A549 (cell line): Measurements from ENCODE around the gene RBM15. TPM values are rescaled to one million over a fixed set of nuclear protein-coding genes. Genes with fewer than 3 reads are reported as not detected.

Experiments
- ATAC-seq, 2 experiments: fragments of 200-7000 bp in 1 of 2; fragments of >200 bp in 1 of 2; cut with Nextera tagmentation in 1 of 2; cut with Tn5 transposase in 1 of 2; 3 replicates each; pipeline versions ENCODE4 v1.8.0 to v1.9.1; 2018 to 2020; ENCODE audit warnings: mild to moderate bottlenecking in 1 of 2, moderate library complexity in 1 of 2
- CTCF ChIA-PET: fragments of 300-600 bp; sonication (Branson Sonifier 250); formaldehyde crosslinking; extraction: SDS; loops from one replicate; lab custom pipeline; 2021; ENCODE audit warnings: antibody characterized with exemption, inconsistent platforms; lab: Yijun Ruan, JAX
- POLR2A ChIA-PET: fragments of 350-600 bp; formaldehyde crosslinking; extraction: SDS; loops from one replicate; lab custom pipeline; 2021; ENCODE audit warnings: antibody characterized with exemption, inconsistent platforms; lab: Yijun Ruan, JAX
- DNase-seq, 2 experiments: peaks; one replicate each; pipeline versions ENCODE4 v3.0.0 to v3.0.0-alpha.2; 2011 to 2016; ENCODE audit warnings: low read depth in 1 of 2, low spot score in 1 of 2
- FAIRE-seq: peaks from 2 replicates; lab custom pipeline; 2011; peaks lifted over from hg19 to GRCh38; lab: Jason Lieb, UNC
- H3K27ac ChIP-seq, 2 experiments: fragments of >200 bp; sonication (Bioruptor Twin); formaldehyde crosslinking; 3 replicates each; pipeline ENCODE4 v1.5.1; 2016 to 2017
- H3K4me1 ChIP-seq: fragments of >200 bp; sonication (Bioruptor Twin); formaldehyde crosslinking; 3 replicates; pipeline ENCODE4 v1.6.1; 2016
- H3K4me2 ChIP-seq: fragments of >200 bp; sonication (Bioruptor Twin); formaldehyde crosslinking; 3 replicates; pipeline ENCODE4 v1.6.1; 2016
- H3K4me3 ChIP-seq: fragments of >200 bp; sonication (Bioruptor Twin); formaldehyde crosslinking; 3 replicates; pipeline ENCODE4 v1.5.1; 2016
- H3K9me3 ChIP-seq: fragments of >200 bp; sonication (Bioruptor Twin); formaldehyde crosslinking; 3 replicates; pipeline ENCODE4 v1.6.1; 2016
- BCL3 ChIP-seq: fragments of >200 bp; sonication (Bioruptor Twin); formaldehyde crosslinking; IDR thresholded peaks from 3 replicates; pipeline ENCODE4 v1.6.1; 2016
- EHF ChIP-seq: fragments of 250-450 bp; sonication (Bioruptor Pico); IDR thresholded peaks from 2 replicates; pipeline ENCODE4 v1.5.0; 2020; ENCODE audit warnings: mild to moderate bottlenecking
- EHMT2 ChIP-seq: fragments of 200-600 bp; sonication (generic); IDR thresholded peaks from 2 replicates; pipeline ENCODE4 v1.6.1; 2016; ENCODE audit warnings: antibody characterized with exemption, low read depth, mild to moderate bottlenecking, moderate library complexity
- EP300 ChIP-seq, 2 experiments: fragments of >200 bp; sonication (Bioruptor Twin); formaldehyde crosslinking; IDR thresholded peaks; 2 replicates in 1 of 2; 3 replicates in 1 of 2; pipeline ENCODE4 v1.6.1; 2016 to 2017
- FOXS1 ChIP-seq: fragments of 250-450 bp; sonication (Bioruptor Pico); IDR thresholded peaks from 2 replicates; pipeline ENCODE4 v1.5.0; 2020; ENCODE audit warnings: mild to moderate bottlenecking, moderate library complexity
- HMGXB4 ChIP-seq: fragments of 250-450 bp; sonication (Bioruptor Pico); IDR thresholded peaks from 2 replicates; pipeline ENCODE4 v1.5.0; 2021; ENCODE audit warnings: mild to moderate bottlenecking, moderate library complexity, borderline replicate concordance
- HOXA7 ChIP-seq: fragments of 250-450 bp; sonication (Bioruptor Pico); IDR thresholded peaks from 2 replicates; pipeline ENCODE4 v1.5.0; 2020; ENCODE audit warnings: mild to moderate bottlenecking, moderate library complexity
- HOXB5 ChIP-seq: fragments of 250-450 bp; sonication (Bioruptor Pico); IDR thresholded peaks from 2 replicates; pipeline ENCODE4 v1.5.0; 2020; ENCODE audit warnings: mild to moderate bottlenecking, moderate library complexity
- JUN ChIP-seq, 2 experiments: fragments of >200 bp; sonication (Bioruptor Twin); formaldehyde crosslinking; IDR thresholded peaks; 2 replicates in 1 of 2; 3 replicates in 1 of 2; pipeline ENCODE4 v1.6.1; 2016 to 2017
- JUNB ChIP-seq: fragments of >200 bp; sonication (Bioruptor Twin); formaldehyde crosslinking; IDR thresholded peaks from 2 replicates; pipeline ENCODE4 v1.6.1; 2016
- KDM1A ChIP-seq: fragments of 200-600 bp; sonication (generic); IDR thresholded peaks from 2 replicates; pipeline ENCODE4 v1.6.1; 2016; ENCODE audit warnings: low read depth, mild to moderate bottlenecking
- MAFK ChIP-seq: fragments of 450-650 bp; IDR thresholded peaks from 2 replicates; pipeline ENCODE4 v1.6.1; 2014; ENCODE audit not compliant: partially characterized antibody
- MAX ChIP-seq: IDR thresholded peaks from 2 replicates; pipeline ENCODE4 v1.6.1; 2012
- MYC ChIP-seq: IDR thresholded peaks from 2 replicates; pipeline ENCODE4 v1.6.1; 2012; ENCODE audit warnings: mild to moderate bottlenecking, inconsistent platforms, low read length, improper control_type of control experiment, borderline replicate concordance
- NFE2L2 ChIP-seq: fragments of 150-350 bp; conservative IDR thresholded peaks from 2 replicates; pipeline ENCODE4 v1.6.1; 2014; ENCODE audit warnings: low read length
- PHF8 ChIP-seq: fragments of 200-600 bp; sonication (generic); IDR thresholded peaks from 2 replicates; pipeline ENCODE4 v1.6.1; 2016; ENCODE audit warnings: low read depth, mild to moderate bottlenecking, antibody characterized with exemption, moderate library complexity, borderline replicate concordance
- RAD21 ChIP-seq, 2 experiments: fragments of >200 bp in 1 of 2; sonication (Bioruptor Twin) in 1 of 2; formaldehyde crosslinking in 1 of 2; IDR thresholded peaks in 1 of 2; conservative IDR thresholded peaks in 1 of 2; 2 replicates in 1 of 2; 3 replicates in 1 of 2; pipeline ENCODE4 v1.6.1; 2012 to 2018; ENCODE audit warnings: inconsistent platforms in 1 of 2
- RCOR1 ChIP-seq: fragments of 150-350 bp; IDR thresholded peaks from 2 replicates; pipeline ENCODE4 v1.6.1; 2014; ENCODE audit warnings: antibody characterized with exemption, low read length, low read depth
- TFCP2L1 ChIP-seq: fragments of 250-450 bp; sonication (Bioruptor Pico); IDR thresholded peaks from 2 replicates; pipeline ENCODE4 v1.5.0; 2021; ENCODE audit warnings: mild to moderate bottlenecking
- TP53 ChIP-seq: fragments of 250-450 bp; sonication (Bioruptor Pico); IDR thresholded peaks from 2 replicates; pipeline ENCODE4 v1.5.0; 2021; ENCODE audit warnings: mild to moderate bottlenecking, moderate library complexity
- ZFP36 ChIP-seq: fragments of 450-650 bp; IDR thresholded peaks from 2 replicates; pipeline ENCODE4 v1.6.1; 2014; ENCODE audit warnings: borderline replicate concordance; ENCODE audit not compliant: partially characterized antibody
- ZNF302 ChIP-seq: fragments of 250-450 bp; sonication (Bioruptor Pico); IDR thresholded peaks from 2 replicates; pipeline ENCODE4 v1.9.0; 2021; ENCODE audit warnings: inconsistent platforms, mild to moderate bottlenecking, moderate library complexity
- ZSCAN20 ChIP-seq: fragments of 250-450 bp; sonication (Bioruptor Pico); IDR thresholded peaks from 2 replicates; pipeline ENCODE4 v1.8.0; 2022; ENCODE audit warnings: mild to moderate bottlenecking, moderate library complexity
- WGBS: methylation state at CpG from one replicate; pipeline ENCODE4 v1.1.6; 2017; ENCODE audit errors: missing lambda C conversion rate; 5-methylcytosine and 5-hydroxymethylcytosine counted together
- polyA plus RNA-seq, 4 experiments: library from polyadenylated mRNA; depleted of rRNA in 3 of 4; stranded (reverse); fragments of >200 nt; fragmentation: RNase III in 1 of 4; extraction: RNeasy Plus Mini Kit Qiagen cat#74134 plus additional on column Dnase treatment in 1 of 4; gene quantifications; 2 replicates in 3 of 4; 3 replicates in 1 of 4; pipeline ENCODE4 v1.2.3, GENCODE V29; 2011 to 2017

Gene RBM15
- polyA plus RNA-seq, 2 of the 4 experiments (the other 2 are of a cell fraction), result 8.7 to 14.0 TPM

- TF ChIP-seq MAFK (peak; percentile 79), EP300 (IDR thresholded peaks at IDR 0.05) (no peak), EHF (CRISPR knock-in tag) (no peak), FOXS1 (CRISPR knock-in tag) (no peak), PHF8 (no peak), MAX (no peak), ZSCAN20 (CRISPR knock-in tag) (no peak), BCL3 (no peak)
- no peak for DNase-seq
- ChIA-PET POLR2A (no interaction called here), CTCF (interaction anchor here (0.7 to 1.3 kb wide), 4 partner anchors 16 to 299 kb away, joined by 3 to 5 read pairs (median 4); no protein-coding TSS in a partner anchor)
- FAIRE-seq, result no peak
- no peak for ATAC-seq
- H3K4me3 ChIP-seq, result no peak overlapping the region
- peaks cover 63% of the 10 kb centered on the region for H3K4me1 ChIP-seq
- H3K27ac ChIP-seq, result no peak overlapping the region; a peak in 1 of 6 replicates
- no peaks in the 10 kb centered on the region for H3K9me3 ChIP-seq
- peak overlapping the region; percentile 90 for H3K4me2 ChIP-seq
- 100% methylated on average over 1 of the region's 1 CpG for WGBS
Measured at GRCh38 chr1:110387048-110387754, 48.0 kb downstream of the RBM15 start.

- WGBS, result 7% methylated on average over 6 of the region's 6 CpGs
- Histone ChIP-seq H3K9me3 (no peaks in the 10 kb centered on the region), H3K4me1 (peaks cover 68% of the 10 kb centered on the region), H3K27ac (peak overlapping the region; percentile 91 to 92), H3K4me3 (peak overlapping the region; percentile 63)
- ATAC-seq (peak; percentile 83 to 84), DNase-seq (peak; percentile 79 to 82), FAIRE-seq (no peak)
- POLR2A ChIA-PET, result interaction anchor here (0.6 to 4.8 kb wide), 2 partner anchors 19 to 51 kb away, joined by 3 to 37 read pairs; partner anchors contain the start of gene RBM15
- TF ChIP-seq JUNB (no peak), RAD21 (conservative IDR thresholded peaks at IDR 0.05 in 1 of 2, IDR thresholded peaks at IDR 0.05 in 1 of 2) (0 out of 5 replicates have a peak, but pooled peaks of 1 of the 2 experiments have one; percentile 16)
- TF ChIP-seq, all 56 proteins: peak for 1
- peak overlapping the region; percentile 90 for H3K4me2 ChIP-seq
- CTCF ChIA-PET, result interaction anchor here (1.4 kb wide), 1 partner anchor 51 kb away, joined by 3 read pairs; the partner anchor contains the start of gene RBM15
Measured at GRCh38 chr1:110390096-110390495, 50.9 kb downstream of the RBM15 start.

GRCh38 chr1:110390692-110391245 lies 51.6 kb downstream of the RBM15 start, which contains the start of gene SLC16A4:
Gene SLC16A4 (minus strand): TSS chr1:110391026. CDS start chr1:110389323, 1,703 bp downstream.
- Histone ChIP-seq H3K4me1 (peaks cover 65% of the 10 kb centered on the region), H3K27ac (peak within 1 kb of the TSS; percentile 91 to 92), H3K4me3 (peak within 1 kb of the TSS; percentile 63), H3K4me2 (peak within 1 kb of the TSS; percentile 90), H3K9me3 (no peaks in the 10 kb centered on the region)
- DNase-seq (peak; percentile 36 to 79), FAIRE-seq (no peak), ATAC-seq (peak; percentile 83 to 84)
- CTCF ChIA-PET, result interaction anchor here (1.4 kb wide), 2 partner anchors 51 to 105 kb away, joined by 3 to 5 read pairs; partner anchors contain the start of gene RBM15
- POLR2A ChIA-PET, result interaction anchor here (0.6 to 4.8 kb wide), 2 partner anchors 18 to 52 kb away, joined by 3 to 37 read pairs; partner anchors contain the start of gene RBM15
- TF ChIP-seq ZFP36 (no peak), NFE2L2 (no peak), HOXB5 (CRISPR knock-in tag) (no peak), EHMT2 (no peak), ZNF302 (CRISPR knock-in tag) (no peak), KDM1A (no peak), MAX (0 out of 2 replicates have a peak, but pooled peaks have one; percentile 15), ZSCAN20 (CRISPR knock-in tag) (no peak), MYC (no peak), HMGXB4 (no peak), RCOR1 (no peak), TFCP2L1 (CRISPR knock-in tag) (no peak), HOXA7 (CRISPR knock-in tag) (no peak), TP53 (CRISPR knock-in tag) (no peak), MAFK (no peak), FOXS1 (CRISPR knock-in tag) (no peak), JUN (IDR thresholded peaks at IDR 0.05) (peak; percentile 36 to 47; a peak in 1 of 5 replicates), PHF8 (no peak; the same call in 1 of the 2 replicates)
- WGBS, result 2% methylated on average over 8 of the region's 8 CpGs
